Fibroblast of lung (primary cell): ENCODE data around the gene SLC34A3.

Experiments used
- EZH2 ChIP-seq: IDR thresholded peaks from 2 replicates; pipeline ENCODE4 v1.5.1; 2012; ENCODE audit warnings: low read length, control low read depth, mild to moderate bottlenecking; ENCODE audit errors: missing control alignments
- TF ChIP-seq, protein P1 (sequence below), 2 donors: IDR thresholded peaks in 1 of 2; conservative IDR thresholded peaks in 1 of 2; 1 replicate in 1 of 2; 2 replicates in 1 of 2; pipeline ENCODE4 v1.5.1; 2011 to 2012; ENCODE audit warnings: low read length in 2 of 2, control low read depth in 1 of 2, inconsistent platforms in 1 of 2, low read depth in 1 of 2, mild to moderate bottlenecking in 1 of 2

DNA sequence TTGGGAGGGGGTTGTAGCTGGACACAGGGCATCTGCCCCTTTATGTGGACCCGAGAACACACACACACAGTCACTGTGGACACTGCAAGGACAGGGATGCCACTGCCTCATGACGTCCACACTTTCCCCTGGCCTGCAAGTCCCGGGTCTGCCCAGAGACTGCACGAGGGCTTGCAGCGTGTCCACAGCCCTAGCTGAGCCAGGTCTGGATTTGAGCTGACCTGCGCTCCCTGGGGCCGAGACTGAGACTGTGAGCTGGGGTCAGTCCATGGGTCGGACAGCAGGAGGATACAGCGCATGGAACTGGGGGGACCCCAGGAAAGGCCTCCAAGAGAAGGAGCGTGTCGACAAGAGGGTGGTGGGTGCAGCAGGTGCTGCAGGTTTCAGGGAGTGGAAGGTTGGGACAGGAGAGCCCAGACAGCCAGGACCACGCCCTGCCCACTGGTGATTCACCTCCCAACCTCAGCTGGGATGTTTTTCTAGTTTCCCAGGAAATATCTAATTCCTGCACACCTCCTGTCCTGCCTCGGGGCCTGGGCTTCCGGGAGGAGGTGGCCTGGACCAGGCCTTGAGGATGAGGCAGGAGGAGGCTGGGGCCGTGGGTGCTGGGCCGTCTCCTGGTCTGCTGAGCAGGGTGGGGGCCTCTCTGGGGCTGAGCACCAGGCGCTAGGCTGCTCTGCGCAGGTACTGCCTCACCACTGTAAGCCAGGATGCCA is 4.2 kb upstream of the SLC34A3 start:
- TF ChIP-seq, protein P1, sequence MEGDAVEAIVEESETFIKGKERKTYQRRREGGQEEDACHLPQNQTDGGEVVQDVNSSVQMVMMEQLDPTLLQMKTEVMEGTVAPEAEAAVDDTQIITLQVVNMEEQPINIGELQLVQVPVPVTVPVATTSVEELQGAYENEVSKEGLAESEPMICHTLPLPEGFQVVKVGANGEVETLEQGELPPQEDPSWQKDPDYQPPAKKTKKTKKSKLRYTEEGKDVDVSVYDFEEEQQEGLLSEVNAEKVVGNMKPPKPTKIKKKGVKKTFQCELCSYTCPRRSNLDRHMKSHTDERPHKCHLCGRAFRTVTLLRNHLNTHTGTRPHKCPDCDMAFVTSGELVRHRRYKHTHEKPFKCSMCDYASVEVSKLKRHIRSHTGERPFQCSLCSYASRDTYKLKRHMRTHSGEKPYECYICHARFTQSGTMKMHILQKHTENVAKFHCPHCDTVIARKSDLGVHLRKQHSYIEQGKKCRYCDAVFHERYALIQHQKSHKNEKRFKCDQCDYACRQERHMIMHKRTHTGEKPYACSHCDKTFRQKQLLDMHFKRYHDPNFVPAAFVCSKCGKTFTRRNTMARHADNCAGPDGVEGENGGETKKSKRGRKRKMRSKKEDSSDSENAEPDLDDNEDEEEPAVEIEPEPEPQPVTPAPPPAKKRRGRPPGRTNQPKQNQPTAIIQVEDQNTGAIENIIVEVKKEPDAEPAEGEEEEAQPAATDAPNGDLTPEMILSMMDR (conservative IDR thresholded peaks at IDR 0.05 in 1 of 2, IDR thresholded peaks at IDR 0.05 in 1 of 2; ENCODE audit: low read depth in 1 of 2, low read length in 2 of 2): no peak
- no peak for TF ChIP-seq EZH2
